Endothelial cell of umbilical vein (primary cell): Measurements from ENCODE around the gene ANKRD60. TPM values are rescaled to one million over a fixed set of nuclear protein-coding genes. Genes with fewer than 3 reads are reported as not detected.

Source experiments
- BruUV-seq: library from RNA; stranded (reverse); fragments of 400-500 nt; replicated peaks from 2 replicates; lab custom pipeline; 2021; lab: Mats Ljungman, UMichigan
- CTCF ChIA-PET: fragments of 300-600, 350-600 bp; sonication (Branson Sonifier 250); formaldehyde crosslinking; loops from one replicate; lab custom pipeline; 2021; ENCODE audit warnings: antibody characterized with exemption, inconsistent platforms; lab: Charles Lee
- POLR2A ChIA-PET: fragments of 300-600, 350-600 bp; sonication (Branson Sonifier 250); formaldehyde crosslinking; loops from one replicate; lab custom pipeline; 2021; ENCODE audit warnings: antibody characterized with exemption, inconsistent platforms; lab: Charles Lee
- DNase-seq: peaks from one replicate; pipeline ENCODE4 v3.0.0-alpha.2; 2011; ENCODE audit warnings: low read depth, low spot score
- FAIRE-seq: peaks from 2 replicates; lab custom pipeline; 2011; peaks lifted over from hg19 to GRCh38; lab: Jason Lieb, UNC
- H2AFZ ChIP-seq: 2 replicates; pipeline ENCODE4 v1.6.0; 2012; ENCODE audit warnings: low read depth, low read length, control low read depth, inconsistent platforms
- H3K27ac ChIP-seq: 2 replicates; pipeline ENCODE4 v1.5.1; 2011; ENCODE audit warnings: low read depth, mild to moderate bottlenecking, control low read depth, low read length, moderate library complexity; ENCODE audit not compliant: insufficient read depth
- H3K27me3 ChIP-seq, 2 experiments: 2 replicates each; pipeline versions ENCODE4 v1.6.0 to v1.6.1; 2011; ENCODE audit warnings: low read length in 2 of 2, mixed read lengths in 1 of 2; ENCODE audit not compliant: control insufficient read depth in 2 of 2, insufficient read depth in 2 of 2
- H3K36me3 ChIP-seq, 2 experiments: 2 replicates in 1 of 2; 3 replicates in 1 of 2; pipeline ENCODE4 v1.5.1; 2011; ENCODE audit warnings: low read length in 2 of 2, mild to moderate bottlenecking in 1 of 2, moderate library complexity in 1 of 2; ENCODE audit not compliant: control insufficient read depth in 2 of 2, insufficient read depth in 2 of 2; ENCODE audit errors: extremely low read depth in 1 of 2
- H3K4me1 ChIP-seq: 3 replicates; pipeline ENCODE4 v1.5.1; 2011; ENCODE audit warnings: mild to moderate bottlenecking, low read length; ENCODE audit not compliant: control insufficient read depth, insufficient read depth; ENCODE audit errors: extremely low read depth
- H3K4me2 ChIP-seq: 2 replicates; pipeline ENCODE4 v1.6.1; 2011; ENCODE audit warnings: low read length, control low read depth, mixed read lengths; ENCODE audit not compliant: insufficient read depth
- H3K4me3 ChIP-seq, 3 experiments: fragments of 200-600 bp in 1 of 3; sonication (generic), shearing (Covaris generic) in 1 of 3; replicated peaks in 1 of 3; 2 replicates each; pipeline ENCODE4 v1.5.1; 2011 to 2016; ENCODE audit warnings: control low read depth in 3 of 3, low read length in 3 of 3, mild to moderate bottlenecking in 2 of 3, inconsistent platforms in 1 of 3, low read depth in 1 of 3, moderate library complexity in 1 of 3; ENCODE audit not compliant: insufficient read depth in 1 of 3
- H3K79me2 ChIP-seq: 2 replicates; pipeline ENCODE4 v1.6.0; 2012; ENCODE audit warnings: low read length, inconsistent platforms; ENCODE audit not compliant: control insufficient read depth, insufficient read depth
- H3K9ac ChIP-seq: replicated peaks from 2 replicates; pipeline ENCODE3; 2011; ENCODE audit warnings: low read length, control low read depth; ENCODE audit not compliant: insufficient read depth; ENCODE audit errors: extremely low read depth
- H3K9me1 ChIP-seq: replicated peaks from 3 replicates; pipeline ENCODE4 v1.6.0; 2011; ENCODE audit warnings: mild to moderate bottlenecking, low read length; ENCODE audit not compliant: control insufficient read depth, insufficient read depth; ENCODE audit errors: extremely low read depth
- H3K9me3 ChIP-seq: replicated peaks from 2 replicates; pipeline ENCODE4 v1.5.1; 2012; ENCODE audit warnings: low read length, inconsistent platforms; ENCODE audit not compliant: control insufficient read depth, insufficient read depth
- H4K20me1 ChIP-seq: replicated peaks from 2 replicates; pipeline ENCODE3; 2011; ENCODE audit warnings: mild to moderate bottlenecking, low read length; ENCODE audit not compliant: control insufficient read depth, insufficient read depth; ENCODE audit errors: extremely low read depth
- EZH2 ChIP-seq: IDR thresholded peaks from 2 replicates; pipeline ENCODE4 v1.6.1; 2012; ENCODE audit warnings: borderline replicate concordance, low read depth, mild to moderate bottlenecking, moderate library complexity, low read length, inconsistent platforms; ENCODE audit not compliant: severe bottlenecking
- FOS ChIP-seq: IDR thresholded peaks from 2 replicates; pipeline ENCODE4 v1.6.1; 2011; ENCODE audit warnings: mild to moderate bottlenecking, low read length, moderate library complexity, borderline replicate concordance; ENCODE audit not compliant: insufficient read depth
- GATA2 ChIP-seq: IDR thresholded peaks from 2 replicates; pipeline ENCODE4 v1.7.0; 2011; ENCODE audit warnings: low read depth, mild to moderate bottlenecking, moderate library complexity, mixed read lengths, low read length; ENCODE audit not compliant: insufficient read length, insufficient read depth
- JUN ChIP-seq: IDR thresholded peaks from 2 replicates; pipeline ENCODE4 v1.6.1; 2011; ENCODE audit warnings: borderline replicate concordance, low read depth; ENCODE audit not compliant: insufficient read length, insufficient read depth
- MYC ChIP-seq: IDR thresholded peaks from one replicate; pipeline ENCODE4 v1.6.1; 2011; ENCODE audit warnings: mild to moderate bottlenecking, low read depth, low read length
- POLR2A ChIP-seq: IDR thresholded peaks from 2 replicates; pipeline ENCODE4 v1.6.1; 2012; ENCODE audit warnings: low read depth, mild to moderate bottlenecking, control low read depth, low read length
- POLR2AphosphoS5 ChIP-seq: IDR thresholded peaks from 2 replicates; pipeline ENCODE4 v1.6.1; 2012; ENCODE audit warnings: low read depth, mild to moderate bottlenecking, control low read depth, low read length, moderate library complexity; ENCODE audit not compliant: insufficient read depth
- dilution Hi-C: fragments of 300-500 bp; cut with MboI; formaldehyde crosslinking; loops from one replicate; pipeline ENCODE4 v1.15.0; 2019; ENCODE audit warnings: low sequenced_read_pairs; ENCODE audit not compliant: extremely low pct_ligation_motif_present
- intact Hi-C: fragments of 100-400 bp; cut with micrococcal nuclease; formaldehyde crosslinking; loops from one replicate; pipeline ENCODE4 v1.10.0; 2022
- polyA plus RNA-seq, 4 experiments: library from polyadenylated mRNA; depleted of rRNA in 3 of 4; stranded (reverse) in 3 of 4; unstranded in 1 of 4; fragments of >200 nt; gene quantifications; 2 replicates each; pipeline versions ENCODE4 v1.2.1 to v1.2.3, GENCODE V29; 2011 to 2012; ENCODE audit warnings: missing spikeins in 1 of 4
- total RNA-seq: library from RNA; stranded (reverse); gene quantifications from 2 replicates; pipeline ENCODE4 v1.2.3, GENCODE V29; 2021
- TF ChIP-seq, protein P1 (sequence below): IDR thresholded peaks from 2 replicates; pipeline ENCODE4 v1.6.1; 2011; ENCODE audit not compliant: insufficient read depth, insufficient read length
- TF ChIP-seq, protein P2 (sequence below), 2 donors: IDR thresholded peaks; 1 replicate in 1 of 2; 2 replicates in 1 of 2; pipeline ENCODE4 v1.5.1; 2011; ENCODE audit warnings: low read length in 2 of 2, mild to moderate bottlenecking in 2 of 2, moderate library complexity in 2 of 2, control low read depth in 1 of 2, inconsistent platforms in 1 of 2, low read depth in 1 of 2; ENCODE audit not compliant: insufficient read depth in 1 of 2; ENCODE audit errors: extremely low read depth in 1 of 2

The ANKRD60 gene
- total and polyA plus RNA-seq, 2 donors (not counting 3 experiments of a cell fraction or from before 2014, with no cell fraction given): not detected

DNA sequence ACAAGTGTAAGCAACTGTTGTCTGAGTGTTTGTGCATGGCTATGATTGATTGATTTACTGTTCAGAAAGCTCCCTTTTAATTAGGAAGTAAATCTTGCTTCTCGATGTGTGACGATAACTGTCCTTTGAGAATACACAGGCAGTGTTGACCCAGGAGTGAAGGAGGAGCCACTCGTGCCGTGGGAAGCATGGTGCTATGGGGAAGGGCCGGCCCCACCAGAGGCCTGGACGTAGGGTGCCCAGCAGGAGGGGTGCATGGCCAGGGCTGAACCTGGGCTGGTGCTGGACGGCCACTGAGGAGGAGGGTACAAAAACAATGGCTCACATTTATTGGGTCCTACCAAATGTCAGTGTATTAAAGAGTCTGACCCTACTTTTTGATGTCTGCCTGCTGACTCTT lies 60.7 kb downstream of the ANKRD60 start:
- Histone ChIP-seq H3K9me1 (no peaks in the 10 kb centered on the region), H3K27me3 (no peaks in the 10 kb centered on the region), H3K27ac (no peak overlapping the region), H3K9ac (no peak overlapping the region), H3K4me3 (no peak overlapping the region), H3K4me1 (no peaks in the 10 kb centered on the region), H3K36me3 (no peaks in the 10 kb centered on the region), H3K4me2 (no peak overlapping the region), H4K20me1 (no peaks in the 10 kb centered on the region), H2AFZ (no peak overlapping the region), H3K79me2 (no peaks in the 10 kb centered on the region), H3K9me3 (no peaks in the 10 kb centered on the region)
- DNase-seq (no peak), FAIRE-seq (no peak)
- no peak for TF ChIP-seq POLR2AphosphoS5
- TF ChIP-seq, protein P1, sequence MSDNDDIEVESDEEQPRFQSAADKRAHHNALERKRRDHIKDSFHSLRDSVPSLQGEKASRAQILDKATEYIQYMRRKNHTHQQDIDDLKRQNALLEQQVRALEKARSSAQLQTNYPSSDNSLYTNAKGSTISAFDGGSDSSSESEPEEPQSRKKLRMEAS: no peak
- TF ChIP-seq, protein P2, sequence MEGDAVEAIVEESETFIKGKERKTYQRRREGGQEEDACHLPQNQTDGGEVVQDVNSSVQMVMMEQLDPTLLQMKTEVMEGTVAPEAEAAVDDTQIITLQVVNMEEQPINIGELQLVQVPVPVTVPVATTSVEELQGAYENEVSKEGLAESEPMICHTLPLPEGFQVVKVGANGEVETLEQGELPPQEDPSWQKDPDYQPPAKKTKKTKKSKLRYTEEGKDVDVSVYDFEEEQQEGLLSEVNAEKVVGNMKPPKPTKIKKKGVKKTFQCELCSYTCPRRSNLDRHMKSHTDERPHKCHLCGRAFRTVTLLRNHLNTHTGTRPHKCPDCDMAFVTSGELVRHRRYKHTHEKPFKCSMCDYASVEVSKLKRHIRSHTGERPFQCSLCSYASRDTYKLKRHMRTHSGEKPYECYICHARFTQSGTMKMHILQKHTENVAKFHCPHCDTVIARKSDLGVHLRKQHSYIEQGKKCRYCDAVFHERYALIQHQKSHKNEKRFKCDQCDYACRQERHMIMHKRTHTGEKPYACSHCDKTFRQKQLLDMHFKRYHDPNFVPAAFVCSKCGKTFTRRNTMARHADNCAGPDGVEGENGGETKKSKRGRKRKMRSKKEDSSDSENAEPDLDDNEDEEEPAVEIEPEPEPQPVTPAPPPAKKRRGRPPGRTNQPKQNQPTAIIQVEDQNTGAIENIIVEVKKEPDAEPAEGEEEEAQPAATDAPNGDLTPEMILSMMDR (IDR thresholded peaks at IDR 0.05; ENCODE audit: extremely low read depth in 1 of 2, insufficient read depth in 1 of 2, low read depth in 1 of 2, low read length in 2 of 2): no peak
- no peak for TF ChIP-seq EZH2
- TF ChIP-seq FOS: no peak
- no peak for TF ChIP-seq JUN
- no peak for TF ChIP-seq GATA2
- TF ChIP-seq MYC: no peak
- no peak for TF ChIP-seq POLR2A
- POLR2A ChIA-PET: no interaction called here
- BruUV-seq: no TSS peak
- CTCF ChIA-PET: no interaction called here
- dilution Hi-C loops (no loop called here), intact Hi-C loops (no loop called here)

Other genes with a start within 250 kb of the ANKRD60 start
- gene RAB22A, start 81.1 kb upstream of the ANKRD60 start, total RNA-seq: 15.7 and 16.3 TPM in 2 replicates
- 8.6 TPM in 2 replicates for gene RAB22A, start 81.1 kb upstream of the ANKRD60 start, polyA plus RNA-seq
- gene VAPB, start 160.6 kb upstream of the ANKRD60 start, total RNA-seq: 47.8 and 48.9 TPM in 2 replicates
- 13.1 and 17.9 TPM in 2 replicates for gene VAPB, start 160.6 kb upstream of the ANKRD60 start, polyA plus RNA-seq